HG03558 (cell line): Measurements from ENCODE around the gene TAOK2.
A peak's percentile ranks its signal among the peaks of the same experiment; 100 is the strongest.

Source experiments
- ATAC-seq: cut with Tn5 transposase; IDR thresholded peaks from one replicate; pipeline ENCODE4 v1.9.1; 2021; ENCODE audit warnings: moderate number of reproducible peaks; ENCODE audit not compliant: unreplicated experiment; ENCODE audit errors: extremely low read depth

TAOK2 gene

DNA sequence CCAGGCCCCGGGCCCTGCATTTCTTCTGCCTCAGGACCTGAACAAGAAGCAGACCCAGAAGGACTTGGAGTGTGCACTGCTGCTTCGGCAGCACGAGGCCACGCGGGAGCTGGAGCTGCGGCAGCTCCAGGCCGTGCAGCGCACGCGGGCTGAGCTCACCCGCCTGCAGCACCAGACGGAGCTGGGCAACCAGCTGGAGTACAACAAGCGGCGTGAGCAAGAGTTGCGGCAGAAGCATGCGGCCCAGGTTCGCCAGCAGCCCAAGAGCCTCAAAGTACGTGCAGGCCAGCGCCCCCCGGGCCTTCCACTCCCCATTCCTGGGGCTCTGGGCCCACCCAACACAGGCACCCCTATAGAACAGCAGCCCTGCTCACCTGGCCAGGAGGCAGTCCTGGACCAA lies 12.6 kb downstream of the TAOK2 start:
- no peak for ATAC-seq

DNA sequence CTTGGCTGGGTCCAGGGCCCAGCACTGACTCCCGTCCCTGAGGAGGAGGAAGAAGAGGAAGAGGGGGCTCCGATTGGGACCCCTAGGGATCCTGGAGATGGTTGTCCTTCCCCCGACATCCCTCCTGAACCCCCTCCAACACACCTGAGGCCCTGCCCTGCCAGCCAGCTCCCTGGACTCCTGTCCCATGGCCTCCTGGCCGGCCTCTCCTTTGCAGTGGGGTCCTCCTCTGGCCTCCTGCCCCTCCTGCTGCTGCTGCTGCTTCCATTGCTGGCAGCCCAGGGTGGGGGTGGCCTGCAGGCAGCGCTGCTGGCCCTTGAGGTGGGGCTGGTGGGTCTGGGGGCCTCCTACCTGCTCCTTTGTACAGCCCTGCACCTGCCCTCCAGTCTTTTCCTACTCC lies 13.3 kb downstream of the TAOK2 start:
- no peak for ATAC-seq

DNA sequence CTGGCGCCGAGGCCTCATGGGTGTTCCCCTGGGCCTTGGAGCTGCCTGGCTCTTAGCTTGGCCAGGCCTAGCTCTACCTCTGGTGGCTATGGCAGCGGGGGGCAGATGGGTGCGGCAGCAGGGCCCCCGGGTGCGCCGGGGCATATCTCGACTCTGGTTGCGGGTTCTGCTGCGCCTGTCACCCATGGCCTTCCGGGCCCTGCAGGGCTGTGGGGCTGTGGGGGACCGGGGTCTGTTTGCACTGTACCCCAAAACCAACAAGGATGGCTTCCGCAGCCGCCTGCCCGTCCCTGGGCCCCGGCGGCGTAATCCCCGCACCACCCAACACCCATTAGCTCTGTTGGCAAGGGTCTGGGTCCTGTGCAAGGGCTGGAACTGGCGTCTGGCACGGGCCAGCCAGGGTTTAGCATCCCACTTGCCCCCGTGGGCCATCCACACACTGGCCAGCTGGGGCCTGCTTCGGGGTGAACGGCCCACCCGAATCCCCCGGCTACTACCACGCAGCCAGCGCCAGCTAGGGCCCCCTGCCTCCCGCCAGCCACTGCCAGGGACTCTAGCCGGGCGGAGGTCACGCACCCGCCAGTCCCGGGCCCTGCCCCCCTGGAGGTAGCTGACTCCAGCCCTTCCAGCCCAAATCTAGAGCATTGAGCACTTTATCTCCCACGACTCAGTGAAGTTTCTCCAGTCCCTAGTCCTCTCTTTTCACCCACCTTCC lies 13.9 kb downstream of the TAOK2 start:
- ATAC-seq: no peak

DNA sequence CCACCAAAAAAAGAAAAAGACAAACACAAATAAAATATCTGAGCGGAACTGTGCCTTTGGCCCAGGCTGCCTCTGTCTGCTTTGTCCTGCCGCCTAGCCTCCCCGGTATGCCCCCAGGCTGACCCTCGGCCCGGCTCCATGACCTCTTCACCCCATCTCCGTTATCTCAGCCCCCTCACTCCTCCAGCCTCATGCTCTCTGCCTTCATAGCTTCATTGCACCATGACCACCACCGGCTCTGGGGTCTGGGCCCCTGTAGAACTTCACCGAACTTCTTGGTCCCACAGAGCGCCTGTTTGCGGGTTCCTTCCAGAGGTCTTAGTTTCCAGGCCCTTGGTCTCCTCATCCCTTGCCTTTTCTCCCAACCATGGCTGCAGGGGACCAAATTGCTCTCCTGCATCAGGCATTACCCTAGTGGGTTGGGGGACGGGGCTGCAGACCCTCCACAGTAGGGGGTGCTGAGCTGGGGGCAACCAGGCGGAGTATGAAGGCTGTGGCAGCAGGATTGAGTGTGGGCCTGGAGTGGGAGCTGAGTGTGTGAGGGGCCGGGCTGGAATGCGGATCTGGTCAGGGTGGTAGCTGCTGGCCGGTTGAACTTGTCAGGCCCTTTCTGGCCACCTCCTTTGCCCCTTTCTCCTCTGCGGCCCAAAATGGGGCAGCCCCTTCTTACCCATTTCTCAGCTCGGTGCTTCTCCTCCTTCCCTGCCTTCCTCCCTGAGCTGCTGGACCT lies 14.8 kb downstream of the TAOK2 start:
- no peak for ATAC-seq

DNA sequence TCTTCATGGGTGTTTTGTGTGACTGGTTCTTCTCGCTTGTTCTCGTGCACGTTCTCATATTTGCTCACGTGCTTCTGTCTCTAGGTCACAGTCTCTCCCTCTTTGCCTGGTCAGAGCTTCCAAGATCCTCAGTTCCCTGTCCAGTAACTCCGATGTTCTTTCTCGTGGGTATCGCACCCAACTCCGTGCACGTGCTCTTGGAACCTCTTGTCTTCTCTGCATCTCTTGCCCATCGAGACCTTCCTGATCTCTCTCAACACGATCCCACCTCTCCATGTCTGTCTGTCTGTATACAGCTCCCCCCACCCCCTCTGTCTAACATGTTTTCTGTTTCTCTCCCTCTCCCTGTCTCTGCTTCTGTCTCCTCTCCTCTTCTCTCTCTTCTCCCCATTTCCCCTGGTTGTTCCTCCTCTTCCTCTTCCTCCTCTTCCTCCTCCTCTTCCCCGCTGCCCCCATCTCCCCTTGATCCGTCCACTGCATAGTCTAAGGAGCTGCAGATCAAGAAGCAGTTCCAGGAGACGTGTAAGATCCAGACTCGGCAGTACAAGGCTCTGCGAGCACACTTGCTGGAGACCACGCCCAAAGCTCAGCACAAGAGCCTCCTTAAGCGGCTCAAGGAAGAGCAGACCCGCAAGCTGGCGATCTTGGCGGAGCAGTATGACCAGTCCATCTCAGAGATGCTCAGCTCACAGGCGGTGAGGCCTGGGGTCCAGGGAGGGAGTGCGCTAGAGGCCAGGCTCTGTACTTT lies 15.6 kb downstream of the TAOK2 start:
- ATAC-seq: no peak

DNA sequence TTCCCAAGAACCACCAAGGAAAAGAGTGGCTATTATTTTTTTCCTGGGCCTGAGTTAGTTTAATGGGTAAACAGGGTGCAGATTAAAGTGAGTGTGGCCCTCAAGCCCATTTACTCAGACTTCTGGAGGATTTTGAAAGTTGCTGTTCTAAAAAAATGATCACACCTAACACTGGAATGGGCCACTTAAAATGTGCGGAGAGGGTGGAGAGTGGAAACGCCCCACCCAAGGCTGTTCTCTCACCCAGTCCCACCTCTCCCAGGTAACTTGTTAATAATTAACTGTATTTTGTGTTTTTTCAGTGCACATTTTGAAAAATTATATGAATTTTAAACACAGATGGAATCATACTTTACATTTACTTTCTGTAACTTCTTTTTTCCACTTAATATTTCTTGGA lies 16.4 kb downstream of the TAOK2 start:
- no peak for ATAC-seq

DNA sequence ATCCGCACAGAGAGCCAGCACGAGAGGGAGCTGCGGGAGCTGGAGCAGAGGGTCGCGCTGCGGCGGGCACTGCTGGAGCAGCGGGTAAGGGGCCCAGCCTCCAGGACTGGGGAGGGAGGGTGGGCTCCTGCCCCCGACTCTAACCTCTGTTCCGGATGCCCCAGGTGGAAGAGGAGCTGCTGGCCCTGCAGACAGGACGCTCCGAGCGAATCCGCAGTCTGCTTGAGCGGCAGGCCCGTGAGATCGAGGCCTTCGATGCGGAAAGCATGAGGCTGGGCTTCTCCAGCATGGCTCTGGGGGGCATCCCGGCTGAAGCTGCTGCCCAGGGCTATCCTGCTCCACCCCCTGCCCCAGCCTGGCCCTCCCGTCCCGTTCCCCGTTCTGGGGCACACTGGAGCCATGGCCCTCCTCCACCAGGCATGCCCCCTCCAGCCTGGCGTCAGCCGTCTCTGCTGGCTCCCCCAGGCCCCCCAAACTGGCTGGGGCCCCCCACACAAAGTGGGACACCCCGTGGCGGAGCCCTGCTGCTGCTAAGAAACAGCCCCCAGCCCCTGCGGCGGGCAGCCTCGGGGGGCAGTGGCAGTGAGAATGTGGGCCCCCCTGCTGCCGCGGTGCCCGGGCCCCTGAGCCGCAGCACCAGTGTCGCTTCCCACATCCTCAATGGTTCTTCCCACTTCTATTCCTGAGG lies 17.4 kb downstream of the TAOK2 start:
- ATAC-seq: no peak

DNA sequence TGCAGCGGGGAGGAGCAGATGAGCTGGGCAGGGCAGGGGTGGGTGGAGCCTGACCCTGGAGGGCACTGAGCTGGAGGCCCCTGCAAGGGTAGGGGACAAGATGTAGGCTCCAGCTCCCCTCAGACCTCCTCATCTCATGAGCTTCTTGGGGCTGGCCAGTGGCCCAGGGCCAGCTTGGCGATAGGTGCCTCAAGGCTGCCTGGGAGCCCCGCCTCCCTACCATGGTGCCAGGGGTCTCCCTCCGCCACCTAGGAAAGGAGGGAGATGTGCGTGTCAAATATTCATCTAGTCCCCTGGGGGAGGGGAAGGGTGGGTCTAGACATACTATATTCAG lies 17.9 kb downstream of the TAOK2 start:
- ATAC-seq: no peak

DNA sequence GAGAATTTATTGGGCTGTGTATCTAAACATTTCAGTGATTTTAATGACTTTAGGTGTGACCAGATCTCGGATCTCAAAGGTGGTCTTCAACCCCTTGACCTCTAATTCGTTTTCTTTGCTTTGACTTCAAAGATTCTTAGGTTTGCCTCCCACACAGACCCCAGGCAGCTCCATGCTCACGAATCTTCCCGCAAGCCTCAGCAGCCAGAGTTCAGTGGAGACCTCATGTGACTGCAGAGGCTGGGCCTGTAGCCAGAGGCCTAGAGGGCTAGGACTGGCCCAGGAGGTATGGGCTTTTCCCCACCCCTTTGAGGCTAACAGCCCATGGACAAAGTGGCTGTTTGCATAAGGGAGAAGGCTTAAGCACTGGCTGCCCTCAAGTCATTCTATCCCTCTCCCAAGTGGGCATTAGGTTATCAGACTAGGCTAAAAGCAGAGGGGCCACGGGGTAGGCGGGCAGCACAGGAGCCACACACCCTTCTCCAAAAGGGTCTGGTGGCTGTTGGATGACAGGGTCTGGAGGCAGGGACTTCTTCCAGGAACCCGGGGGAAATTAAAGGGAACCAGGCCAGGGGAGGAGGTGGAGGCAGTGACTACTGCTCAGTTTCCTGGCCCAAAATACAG lies 18.8 kb downstream of the TAOK2 start:
- no peak for ATAC-seq

DNA sequence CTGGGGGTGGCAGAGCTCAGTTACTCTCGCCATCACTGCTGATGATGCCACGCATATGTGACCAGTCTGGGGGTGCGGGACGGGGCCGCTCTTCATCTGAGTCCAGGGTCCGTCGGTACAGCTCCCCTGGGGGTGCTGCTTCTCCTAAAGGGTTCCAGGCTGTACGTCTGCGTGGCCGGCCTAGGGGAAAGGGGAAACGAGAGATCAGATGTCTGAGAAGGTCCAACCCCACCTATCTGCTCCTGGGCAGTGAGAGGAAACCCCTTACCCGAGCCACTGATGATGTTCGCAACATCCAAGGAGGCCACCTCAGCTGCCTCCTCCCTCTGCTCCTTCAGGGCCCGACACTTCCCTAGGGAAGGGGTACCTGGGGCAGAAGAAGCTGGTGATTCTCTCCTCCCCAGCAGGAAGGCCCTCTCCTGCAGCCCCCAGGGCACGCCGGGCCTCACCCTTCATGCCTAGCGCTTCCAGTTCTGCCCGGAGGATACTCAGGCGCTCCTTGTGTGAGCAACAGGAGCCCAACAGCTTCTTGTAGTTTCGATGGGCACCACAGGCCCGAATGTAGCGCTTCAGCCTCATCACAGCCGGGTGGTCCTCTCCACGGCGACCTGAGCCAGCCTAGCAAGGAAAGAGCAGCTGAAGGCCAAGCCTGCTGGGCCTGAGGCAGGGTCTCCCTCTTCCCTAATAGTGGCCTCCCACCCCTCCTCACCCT lies 19.7 kb downstream of the TAOK2 start:
- ATAC-seq: no peak

DNA sequence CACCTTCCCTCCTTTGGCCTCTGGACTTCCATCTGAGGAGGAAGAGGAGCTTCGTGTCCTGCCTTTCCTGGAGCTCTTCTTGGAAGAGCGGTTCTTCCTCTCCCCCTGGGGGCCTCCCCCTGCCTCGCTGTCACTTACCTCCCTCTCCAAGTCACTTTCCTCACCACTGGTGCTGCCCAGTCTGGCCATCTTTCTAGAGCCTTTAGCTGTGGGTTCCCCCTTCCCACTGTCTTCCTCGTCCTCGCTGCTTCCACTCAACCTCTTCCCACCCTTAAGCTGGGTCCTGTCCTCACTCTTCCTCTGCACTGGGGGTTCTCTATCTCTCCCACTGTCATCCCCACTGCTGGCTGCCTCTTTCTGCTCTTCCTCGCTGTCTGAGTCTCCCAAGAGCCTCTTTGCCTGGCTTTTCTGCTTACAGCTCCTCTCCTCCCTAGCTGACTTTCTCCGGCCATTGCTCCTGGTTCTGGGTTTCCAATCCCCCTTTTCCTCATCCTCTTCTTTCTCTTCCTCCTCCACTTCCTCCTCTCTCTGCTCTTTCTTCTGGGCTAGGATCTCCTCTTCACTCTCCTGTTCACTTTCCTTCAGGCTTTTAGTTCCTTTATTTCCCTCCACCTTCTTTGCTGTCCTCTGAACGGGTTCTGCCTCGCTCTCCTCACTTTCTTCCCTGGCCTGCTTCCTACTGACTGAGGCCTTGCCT lies 20.4 kb downstream of the TAOK2 start:
- ATAC-seq: no peak

DNA sequence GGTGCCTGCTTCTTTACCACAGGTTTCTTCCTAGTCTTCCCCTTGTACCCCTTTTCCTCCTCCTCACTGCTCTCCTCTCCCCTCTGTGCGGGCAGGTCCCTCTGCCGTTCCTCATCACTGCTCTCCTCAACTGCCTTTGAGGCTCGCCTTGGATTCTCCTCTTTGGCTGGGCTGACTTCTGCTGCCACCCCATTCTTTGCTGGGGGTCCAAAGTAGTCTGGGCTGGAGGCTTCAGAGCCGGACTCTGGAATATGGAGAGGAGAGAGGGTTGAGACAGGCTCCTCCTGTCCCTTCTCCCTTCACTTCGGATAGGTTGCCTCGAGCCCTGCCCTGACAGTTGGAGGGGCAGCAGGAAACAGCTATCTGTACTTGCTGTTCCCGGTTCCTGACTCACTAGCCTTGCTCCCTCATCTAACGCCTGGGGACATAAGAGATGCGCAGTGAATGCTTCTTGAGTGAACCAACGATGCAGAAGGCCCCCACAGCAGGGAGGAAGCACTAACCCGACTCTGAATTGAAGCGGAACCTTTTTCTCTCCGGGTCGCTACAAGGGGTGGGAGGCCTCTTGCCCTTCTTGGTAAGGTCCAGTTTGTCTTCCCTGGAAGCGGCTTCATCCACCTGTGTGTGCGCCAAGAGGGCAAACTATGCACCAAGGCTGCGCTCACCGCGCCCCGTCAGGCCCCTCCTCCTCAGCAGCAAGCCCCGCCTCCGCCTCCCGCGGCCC lies 21.1 kb downstream of the TAOK2 start:
- peak; percentile 9 for ATAC-seq

DNA sequence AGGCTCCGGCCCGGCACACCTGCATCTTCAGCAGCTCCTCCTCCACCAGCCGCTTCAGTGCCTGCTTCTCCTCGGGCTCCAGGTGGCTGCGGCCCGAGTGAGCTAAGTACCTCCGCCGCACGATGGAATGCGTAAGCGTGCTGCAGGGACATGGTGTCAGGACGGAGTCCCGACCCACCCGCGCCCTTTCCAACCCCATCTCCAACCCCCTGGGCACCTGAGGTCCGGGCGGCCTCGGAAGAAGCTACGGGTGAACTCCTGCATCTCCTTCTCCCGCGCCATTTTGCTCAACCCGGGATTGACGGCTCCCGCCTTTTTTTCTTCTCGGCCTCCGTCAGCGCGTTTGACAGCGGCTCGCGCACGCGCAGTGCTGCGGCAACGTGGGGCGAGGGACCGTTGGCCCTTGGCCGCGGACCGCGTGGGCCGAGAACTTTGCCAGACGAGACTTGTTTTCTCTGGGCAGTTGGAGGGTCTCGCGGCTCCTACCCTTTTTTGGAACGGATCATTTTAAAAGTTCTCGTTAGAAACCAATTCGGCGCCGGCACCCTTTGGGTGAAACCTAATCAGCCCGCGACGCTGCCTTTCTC lies 21.7 kb downstream of the TAOK2 start, which contains the start of gene HIRIP3:
Gene HIRIP3, minus strand, starts transcription at position 294 of the 587 bp plus-strand sequence. Its CDS starts 12 bp downstream, at position 282.
- ATAC-seq: peak; percentile 34

DNA sequence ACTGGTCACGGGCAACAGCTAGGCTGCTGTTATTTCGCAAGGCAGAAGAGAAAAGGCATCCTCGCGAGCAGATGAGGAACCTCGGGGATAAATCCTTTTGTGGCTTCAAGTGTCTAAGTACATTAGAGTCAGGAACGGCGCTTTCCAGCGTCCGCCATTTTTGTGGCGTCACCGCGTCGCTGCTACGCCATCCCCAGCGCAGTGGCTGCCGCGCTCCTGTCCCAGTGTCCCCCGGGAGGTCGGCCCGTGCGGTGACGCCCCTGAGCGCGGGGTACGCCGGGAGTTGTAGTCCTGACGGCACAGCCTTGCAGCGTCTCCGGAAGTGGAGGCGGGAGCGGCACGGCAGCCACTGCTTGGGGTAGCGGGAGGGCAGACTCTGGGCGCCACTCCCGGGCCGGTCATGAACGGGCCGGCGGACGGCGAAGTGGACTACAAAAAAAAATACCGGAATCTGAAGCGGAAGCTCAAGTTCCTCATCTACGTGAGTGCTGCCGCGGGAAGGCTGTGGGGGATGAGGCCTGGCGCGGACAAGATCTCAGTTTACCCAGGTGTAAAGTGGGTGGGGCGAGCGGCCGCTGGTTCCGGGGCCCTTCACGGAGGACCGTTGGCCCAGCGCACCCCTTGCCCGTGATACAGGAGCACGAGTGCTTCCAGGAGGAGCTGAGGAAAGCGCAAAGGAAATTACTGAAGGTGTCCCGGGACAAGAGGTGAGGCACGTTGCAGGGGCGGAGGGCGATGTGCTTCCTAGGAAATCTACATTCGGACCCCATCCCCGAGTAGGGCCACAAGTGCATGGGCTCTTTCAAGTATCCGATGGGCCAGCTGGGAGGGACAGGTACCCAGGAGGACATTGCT lies 22.5 kb downstream of the TAOK2 start, which contains the start of gene INO80E:
Gene INO80E, plus strand, starts transcription at position 331 of the 855 bp plus-strand sequence. Its CDS starts 70 bp downstream, at position 401.
- ATAC-seq: peak; percentile 61

DNA sequence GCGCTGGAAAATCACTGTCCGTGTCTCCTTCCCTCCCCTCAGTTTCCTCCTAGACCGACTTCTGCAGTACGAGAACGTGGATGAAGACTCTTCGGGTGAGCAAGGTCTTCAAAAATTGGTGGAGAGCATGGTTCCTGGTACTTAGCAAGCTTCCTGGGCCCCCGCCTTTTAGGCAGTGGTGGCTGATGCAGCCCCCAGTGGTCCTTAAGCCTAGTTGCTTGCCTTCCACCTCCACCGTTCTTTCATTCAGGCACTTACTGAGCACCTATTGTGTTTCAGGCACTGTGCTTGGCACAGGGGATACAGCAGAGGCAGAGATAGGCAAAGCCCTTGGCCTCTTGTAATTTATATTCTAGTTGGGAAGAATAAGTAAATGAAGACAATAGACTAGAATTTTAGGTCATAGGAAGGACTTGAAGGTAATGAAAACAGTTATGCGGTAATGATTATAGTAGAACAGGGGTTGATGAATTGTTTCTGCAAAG lies 23.1 kb downstream of the TAOK2 start:
- no peak for ATAC-seq

DNA sequence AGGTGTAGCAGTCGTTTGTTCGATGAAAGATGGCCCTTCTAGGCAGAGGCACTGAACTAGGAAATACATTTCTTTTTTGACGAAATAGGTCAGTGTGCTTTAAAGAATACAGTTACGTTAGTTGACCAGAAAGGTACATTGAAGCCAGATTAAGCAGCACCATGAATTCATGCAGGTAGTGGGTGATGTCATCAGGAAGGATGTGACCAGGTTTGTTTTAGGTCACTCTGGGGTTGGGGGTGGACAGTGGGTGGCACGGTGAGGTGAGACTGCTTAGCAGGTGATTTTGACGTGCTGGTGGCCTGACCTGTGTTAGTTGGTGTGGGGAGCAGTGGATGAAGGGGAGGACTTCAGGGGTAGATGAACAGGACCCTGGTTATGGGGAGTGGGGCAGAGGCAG lies 25.9 kb downstream of the TAOK2 start:
- no peak for ATAC-seq
